HCT116 (cell line): Measurements from ENCODE around the gene EWSR1. TPM values are rescaled to one million over a fixed set of nuclear protein-coding genes. Genes with fewer than 3 reads are reported as not detected.

Source experiments
- ATAC-seq: fragments of 200-7000 bp; cut with Tn5 transposase; 2 replicates; pipeline ENCODE4 v1.9.1; 2020; ENCODE audit warnings: mild to moderate bottlenecking, moderate library complexity
- BruUV-seq: library from RNA; stranded (reverse); fragments of 400-500 nt; replicated peaks from 2 replicates; lab custom pipeline; 2021; lab: Mats Ljungman, UMichigan
- CTCF ChIA-PET: fragments of 300-600 bp; sonication (Branson Sonifier 250); formaldehyde crosslinking; loops from one replicate; lab custom pipeline; 2021; ENCODE audit warnings: antibody characterized with exemption; lab: Charles Lee
- POLR2A ChIA-PET: fragments of 300-600, 350-600 bp; sonication (Branson Sonifier 250); formaldehyde crosslinking; loops from one replicate; lab custom pipeline; 2021; ENCODE audit warnings: antibody characterized with exemption; lab: Charles Lee
- RAD21 ChIA-PET, 2 experiments: fragments of 300-600 bp; sonication (Branson Sonifier 250); formaldehyde crosslinking; loops; one replicate each; lab custom pipeline; 2023; ENCODE audit warnings: low total read pairs in 2 of 2; ENCODE audit not compliant: uncharacterized antibody in 2 of 2, unreplicated experiment in 2 of 2, low non-redundant PET in 1 of 2; lab: Charles Lee
- DNase-seq: peaks from one replicate; pipeline ENCODE4 v3.0.0-alpha.2; 2010; ENCODE audit warnings: low read depth, low spot score
- H2AFZ ChIP-seq: fragments of 200-600 bp; shearing (Covaris generic), sonication (generic); 2 replicates; pipeline ENCODE4 v1.6.1; 2017; ENCODE audit warnings: low read depth, mixed run types, mixed read lengths, antibody characterized with exemption, low read length; ENCODE audit not compliant: poor library complexity, severe bottlenecking
- H3K27ac ChIP-seq: 2 replicates; pipeline ENCODE4 v1.5.1; 2012; ENCODE audit warnings: low read depth, low read length
- H3K27me3 ChIP-seq: fragments of 200-600 bp; sonication (generic); 2 replicates; pipeline ENCODE4 v1.6.1; 2016; ENCODE audit warnings: mixed run types, low read length, mixed read lengths; ENCODE audit not compliant: insufficient read depth
- H3K36me3 ChIP-seq, 2 experiments: fragments of 200-500 bp in 1 of 2; fragments of 200-600 bp in 1 of 2; sonication (Bioruptor generic) in 1 of 2; sonication (generic) in 1 of 2; 2 replicates each; pipeline versions ENCODE4 v1.5.1 to v1.6.1; 2014 to 2016; ENCODE audit warnings: low read length in 2 of 2, inconsistent platforms in 1 of 2, mixed read lengths in 1 of 2, mixed run types in 1 of 2; ENCODE audit not compliant: insufficient read depth in 2 of 2, control insufficient read depth in 1 of 2
- H3K4me1 ChIP-seq, 2 experiments: fragments of 200-600 bp in 1 of 2; sonication (generic) in 1 of 2; 2 replicates each; pipeline versions ENCODE4 v1.5.1 to v1.6.1; 2012 to 2017; ENCODE audit warnings: low read length in 2 of 2, inconsistent platforms in 1 of 2, mild to moderate bottlenecking in 1 of 2, mixed read lengths in 1 of 2, mixed run types in 1 of 2, moderate library complexity in 1 of 2; ENCODE audit not compliant: insufficient read depth in 2 of 2, control insufficient read depth in 1 of 2
- H3K4me2 ChIP-seq: fragments of 200-600 bp; sonication (generic); 2 replicates; pipeline ENCODE4 v1.6.1; 2017; ENCODE audit warnings: mixed run types, low read length, mixed read lengths
- H3K4me3 ChIP-seq, 2 experiments: fragments of 200-600 bp in 1 of 2; sonication (generic) in 1 of 2; replicated peaks in 1 of 2; 2 replicates each; pipeline ENCODE4 v1.5.1; 2011 to 2016; ENCODE audit warnings: low read length in 2 of 2, control low read depth in 1 of 2, low read depth in 1 of 2, mild to moderate bottlenecking in 1 of 2, mixed read lengths in 1 of 2, mixed run types in 1 of 2
- H3K79me2 ChIP-seq: fragments of 200-600 bp; sonication (generic); 2 replicates; pipeline ENCODE4 v1.6.1; 2017; ENCODE audit warnings: mild to moderate bottlenecking, mixed run types, low read length, moderate library complexity, mixed read lengths; ENCODE audit not compliant: insufficient read depth
- H3K9ac ChIP-seq: fragments of 200-600 bp; sonication (generic); 2 replicates; pipeline ENCODE4 v1.6.1; 2016; ENCODE audit warnings: low read length, mixed read lengths
- H3K9me2 ChIP-seq: fragments of 200-600 bp; sonication (generic), shearing (Covaris generic); 2 replicates; pipeline ENCODE4 v1.6.1; 2017; ENCODE audit warnings: mixed run types, mild to moderate bottlenecking, moderate library complexity; ENCODE audit not compliant: insufficient read depth
- H3K9me3 ChIP-seq, 2 experiments: fragments of 200-500 bp in 1 of 2; fragments of 200-600 bp in 1 of 2; sonication (Bioruptor generic) in 1 of 2; sonication (generic) in 1 of 2; 2 replicates each; pipeline ENCODE4 v1.6.1; 2014 to 2017; ENCODE audit warnings: low read length in 2 of 2, mixed read lengths in 2 of 2, inconsistent platforms in 1 of 2, low read depth in 1 of 2, mild to moderate bottlenecking in 1 of 2, mixed run types in 1 of 2, moderate library complexity in 1 of 2; ENCODE audit not compliant: control insufficient read depth in 1 of 2, insufficient read depth in 1 of 2
- H4K20me1 ChIP-seq: fragments of 200-600 bp; sonication (generic), shearing (Covaris generic); 2 replicates; pipeline ENCODE4 v1.6.1; 2017; ENCODE audit warnings: mixed run types, mild to moderate bottlenecking, moderate library complexity; ENCODE audit not compliant: insufficient read depth
- CBX3 ChIP-seq: IDR thresholded peaks from 2 replicates; pipeline ENCODE4 v1.6.1; 2012; ENCODE audit warnings: low read depth
- CEBPB ChIP-seq: IDR thresholded peaks from 2 replicates; pipeline ENCODE4 v1.6.1; 2012; ENCODE audit warnings: low read depth
- EGR1 ChIP-seq: IDR thresholded peaks from 2 replicates; pipeline ENCODE4 v1.6.1; 2012; ENCODE audit warnings: low read depth
- EZH2 ChIP-seq: fragments of 200-600 bp; sonication (generic); IDR thresholded peaks from 2 replicates; pipeline ENCODE4 v1.6.1; 2017; ENCODE audit warnings: antibody characterized with exemption, mixed run types
- EZH2phosphoT487 ChIP-seq: fragments of 200-600 bp; IDR thresholded peaks from 2 replicates; pipeline ENCODE4 v1.6.1; 2018; ENCODE audit warnings: antibody characterized with exemption, borderline replicate concordance
- MAX ChIP-seq: IDR thresholded peaks from 2 replicates; pipeline ENCODE4 v1.6.1; 2012
- POLR2A ChIP-seq: IDR thresholded peaks from 2 replicates; pipeline ENCODE4 v1.7.0; 2011; ENCODE audit warnings: borderline replicate concordance; ENCODE audit not compliant: insufficient read depth, insufficient read length; ENCODE audit errors: extremely low read depth
- POLR2AphosphoS5 ChIP-seq: IDR thresholded peaks from 2 replicates; pipeline ENCODE4 v1.6.1; 2011; ENCODE audit warnings: mild to moderate bottlenecking, low read depth, low read length, moderate library complexity
- RAD21 ChIP-seq: IDR thresholded peaks from 2 replicates; pipeline ENCODE4 v1.6.1; 2012; ENCODE audit warnings: low read depth, mild to moderate bottlenecking
- REST ChIP-seq: IDR thresholded peaks from 2 replicates; pipeline ENCODE4 v1.6.1; 2012; ENCODE audit warnings: low read depth
- TCF7L2 ChIP-seq: IDR thresholded peaks from 2 replicates; pipeline ENCODE4 v1.7.0; 2011; ENCODE audit warnings: borderline replicate concordance, inconsistent platforms; ENCODE audit not compliant: insufficient read depth, insufficient read length; ENCODE audit errors: extremely low read depth
- intact Hi-C: fragments of 100-400 bp; cut with micrococcal nuclease; formaldehyde crosslinking; loops from 2 replicates; pipeline ENCODE4 v1.10.0; 2022
- total RNA-seq: library from RNA; stranded (reverse); gene quantifications from one replicate; pipeline ENCODE4 v1.2.1, GENCODE V29; 2021; ENCODE audit not compliant: unreplicated experiment

EWSR1 gene
- total RNA-seq, 1 experiment from 2014 or later = 335 TPM

DNA sequence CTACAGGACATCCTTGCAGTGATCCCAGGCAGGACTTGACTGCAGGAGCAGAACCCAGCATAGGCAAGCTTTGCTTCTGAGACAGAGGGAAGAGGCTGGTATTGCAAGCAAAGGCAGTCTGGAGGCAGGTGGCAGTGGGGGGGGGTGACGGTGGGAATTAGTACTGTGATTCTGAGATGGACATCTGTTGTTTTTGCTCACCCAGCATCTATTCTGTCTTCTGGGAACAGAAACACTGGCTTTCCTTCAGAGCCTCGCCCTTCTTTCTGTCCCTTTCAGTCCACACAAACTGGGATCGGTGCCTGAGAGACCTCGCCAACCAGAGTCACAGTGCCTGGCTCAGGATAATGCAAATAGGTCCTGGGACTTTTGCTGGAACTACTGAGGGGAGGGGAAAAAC lies 78.6 kb downstream of the EWSR1 start:
- Histone ChIP-seq H3K27me3 (no peaks in the 10 kb centered on the region), H3K36me3 (peaks cover 11 to 29% of the 10 kb centered on the region in 2 experiments; a peak in 3 of 4 replicates), H2AFZ (no peak overlapping the region)
- TF ChIP-seq POLR2AphosphoS5 (no peak), MAX (no peak)
- TF ChIP-seq, all 23 proteins: peak for 0
- Histone ChIP-seq H3K27ac (no peak overlapping the region), H3K9me2 (no peaks in the 10 kb centered on the region), H3K9me3 (no peaks in the 10 kb centered on the region), H3K9ac (no peak overlapping the region), H3K79me2 (no peaks in the 10 kb centered on the region), H3K4me3 (no peak overlapping the region), H4K20me1 (no peaks in the 10 kb centered on the region; the same call in 1 of the 2 replicates), H3K4me1 (peaks cover 27 to 33% of the 10 kb centered on the region in 2 experiments), H3K4me2 (no peak overlapping the region)
- ChIA-PET RAD21 (no interaction called here), POLR2A (no interaction called here), CTCF (no interaction called here)
- ATAC-seq = no peak
- DNase-seq = no peak
- intact Hi-C loops = no loop called here
- no TSS peak for BruUV-seq

GRCh38 chr22:29348041-29348440 lies 80.0 kb downstream of the EWSR1 start:
- ATAC-seq = no peak
- no peak for DNase-seq
- ChIA-PET CTCF (no interaction called here), RAD21 (no interaction called here), POLR2A (no interaction called here)
- Histone ChIP-seq H3K9me2 (no peaks in the 10 kb centered on the region), H3K4me1 (peaks cover 24 to 28% of the 10 kb centered on the region in 2 experiments), H3K36me3 (peaks cover 14 to 35% of the 10 kb centered on the region in 2 experiments; a peak in 3 of 4 replicates), H3K4me3 (no peak overlapping the region), H3K9ac (no peak overlapping the region), H2AFZ (no peak overlapping the region), H3K27me3 (no peaks in the 10 kb centered on the region), H3K9me3 (no peaks in the 10 kb centered on the region), H3K27ac (no peak overlapping the region), H3K4me2 (no peak overlapping the region), H3K79me2 (no peaks in the 10 kb centered on the region), H4K20me1 (no peaks in the 10 kb centered on the region; the same call in 1 of the 2 replicates)
- no peak for TF ChIP-seq CBX3
- no peak for TF ChIP-seq EZH2
- no peak for TF ChIP-seq EGR1
- TF ChIP-seq EZH2phosphoT487 = no peak
- TF ChIP-seq MAX = no peak
- no peak for TF ChIP-seq TCF7L2
- TF ChIP-seq RAD21 = no peak
- no peak for TF ChIP-seq POLR2AphosphoS5
- no peak for TF ChIP-seq POLR2A
- TF ChIP-seq CEBPB = no peak
- TF ChIP-seq REST = no peak
- BruUV-seq = no TSS peak
- intact Hi-C loops = no loop called here
